AG04449 (cell line): ENCODE results near the gene WDTC1.

Experiments
- CTCF ChIA-PET: fragments of 350-600 bp; formaldehyde crosslinking; extraction: SDS; loops from one replicate; lab custom pipeline; 2021; ENCODE audit warnings: antibody characterized with exemption; lab: Yijun Ruan, JAX
- POLR2A ChIA-PET: fragments of 400-600, 350-600 bp; formaldehyde crosslinking; extraction: SDS; loops from one replicate; lab custom pipeline; 2020; ENCODE audit warnings: antibody characterized with exemption, inconsistent platforms; lab: Yijun Ruan, JAX
- DNase-seq: peaks from one replicate; pipeline ENCODE4 v3.0.0-alpha.2; 2010; ENCODE audit warnings: low read depth, low spot score
- H3K4me3 ChIP-seq: 2 replicates; pipeline ENCODE4 v1.5.1; 2011; ENCODE audit warnings: low read depth, mild to moderate bottlenecking, control low read depth, low read length
- CTCF ChIP-seq: IDR thresholded peaks from one replicate; pipeline ENCODE4 v1.5.1; 2011; ENCODE audit warnings: mild to moderate bottlenecking, moderate library complexity, low read length, control low read depth, inconsistent platforms; ENCODE audit not compliant: insufficient read depth; ENCODE audit errors: missing control alignments

WDTC1 gene

GRCh38 chr1:27314737-27315136 is 80.3 kb downstream of the WDTC1 start:
- TF ChIP-seq CTCF: no peak
- no peak for DNase-seq
- ChIA-PET CTCF (interaction anchor here (0.6 to 15.9 kb wide), 6 partner anchors 16 to 81 kb away, joined by 3 to 257 read pairs (median 9); partner anchors contain the start of gene MAP3K6), POLR2A (no interaction called here)
- H3K4me3 ChIP-seq: no peak overlapping the region

GRCh38 chr1:27316860-27317259 is 82.4 kb downstream of the WDTC1 start:
- ChIA-PET POLR2A (no interaction called here), CTCF (interaction anchor here (0.6 to 15.9 kb wide), 8 partner anchors 9 to 80 kb away, joined by 3 to 257 read pairs (median 9); no protein-coding TSS in a partner anchor)
- no peak for TF ChIP-seq CTCF
- H3K4me3 ChIP-seq: no peak overlapping the region
- no peak for DNase-seq

DNA sequence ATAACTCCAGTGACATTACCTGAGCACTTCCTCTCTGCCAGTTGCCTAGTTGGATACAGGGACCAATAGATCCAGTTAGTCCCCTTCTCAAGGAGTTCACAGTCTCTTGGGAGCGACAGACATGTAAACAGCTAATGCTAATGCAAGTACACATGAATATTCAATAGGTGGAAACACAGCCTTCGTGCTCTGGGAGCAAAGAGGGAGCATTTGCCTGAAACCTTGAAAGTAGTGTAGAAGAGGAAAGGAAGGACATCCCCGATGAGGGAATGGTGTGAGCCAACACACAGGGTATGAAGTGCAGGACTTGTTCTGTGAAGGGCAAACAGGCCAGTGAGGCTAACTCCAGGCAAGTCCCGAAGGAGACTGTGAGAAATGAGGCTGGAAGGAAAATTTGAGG is 83.7 kb downstream of the WDTC1 start:
- CTCF ChIA-PET: interaction anchor here (0.8 to 15.9 kb wide), 12 partner anchors 8 to 290 kb away, joined by 3 to 257 read pairs (median 7); partner anchors contain the start of gene MAP3K6
- POLR2A ChIA-PET: no interaction called here
- no peak for TF ChIP-seq CTCF
- no peak overlapping the region for H3K4me3 ChIP-seq
- no peak for DNase-seq

DNA sequence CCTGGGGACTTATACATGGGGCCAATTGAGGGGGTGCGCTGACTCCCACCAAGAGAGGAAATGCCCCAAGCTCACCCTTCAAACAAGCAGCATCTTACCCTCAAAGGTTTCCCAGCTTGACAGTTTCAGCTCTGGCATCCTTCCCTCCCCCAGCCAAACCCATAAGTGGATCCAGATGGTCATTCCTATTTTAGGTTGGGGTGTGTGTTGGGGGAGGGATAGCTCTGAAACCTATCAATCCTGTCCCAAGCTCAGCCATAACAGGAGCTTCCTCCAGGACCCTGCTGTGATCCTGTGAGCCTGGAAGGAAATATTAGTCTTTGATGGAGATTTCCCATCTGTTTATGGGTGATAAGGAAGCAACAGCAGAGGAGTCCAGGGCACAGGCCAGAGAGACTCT is 84.2 kb downstream of the WDTC1 start:
- no peak overlapping the region for H3K4me3 ChIP-seq

GRCh38 chr1:27321813-27322568 is 87.6 kb downstream of the WDTC1 start, which contains the start of gene TMEM222:
TMEM222 (plus strand) TSS chr1:27322163; CDS start chr1:27322198, 35 bp downstream.
- peak within 1 kb of the TSS; percentile 100 for H3K4me3 ChIP-seq
- POLR2A ChIA-PET: no interaction called here
- DNase-seq: peak; percentile 71
- CTCF ChIA-PET: interaction anchor here (0.9 to 15.9 kb wide), 7 partner anchors 12 to 66 kb away, joined by 4 to 257 read pairs (median 8); partner anchors contain the start of gene MAP3K6
- peak; percentile 14 for TF ChIP-seq CTCF

More for the DNA sequence above, 84.2 kb downstream of the WDTC1 start:
- ChIA-PET POLR2A (no interaction called here), CTCF (interaction anchor here (0.8 to 15.9 kb wide), 11 partner anchors 9 to 289 kb away, joined by 3 to 257 read pairs (median 7); partner anchors contain the start of gene MAP3K6)
- TF ChIP-seq CTCF: no peak
- DNase-seq: no peak
